Stimulated activated naive CD8-positive, alpha-beta T cell treated with anti-CD3 and anti-CD28 coated beads, Interleukin-15, Interleukin-2, amounts not matched to agents 100 U/mL and 50 U/mL, for 24 hours (primary cell): Measurements from ENCODE around the gene MYLK.
"Not testable (repeated sequence)": the region's sequence is repeated elsewhere in the genome, so short reads cannot be mapped to it uniquely, and the experiment has no call there.

Experiments used
- ATAC-seq: fragments of 150-1000 bp; cut with Tn5 transposase; one replicate; pipeline ENCODE4 v1.10.0; 2021
- DNase-seq: peaks from one replicate; pipeline ENCODE4 v3.0.0; 2021

The MYLK gene

GRCh38 chr3:123884203-123884831 lies at the start of gene MYLK:
Gene MYLK (minus strand): TSS chr3:123884332. CDS start chr3:123793841, 90,491 bp downstream.
- peak; percentile 89 for ATAC-seq
- peak; percentile 64 for DNase-seq

GRCh38 chr3:123930445-123930844 lies 46.3 kb upstream of the MYLK start:
- ATAC-seq (no peak), DNase-seq (no peak)

- DNase-seq = no peak
- no peak for ATAC-seq
These were observed 45.2 kb upstream of the MYLK start for GRCh38 chr3:123929325-123929724.

GRCh38 chr3:123926396-123926795 lies 42.3 kb upstream of the MYLK start:
- DNase-seq = no peak
- no peak for ATAC-seq

GRCh38 chr3:123920868-123921267 lies 36.7 kb upstream of the MYLK start:
- ATAC-seq (no peak), DNase-seq (no peak)

GRCh38 chr3:123920383-123920782 lies 36.3 kb upstream of the MYLK start:
- ATAC-seq (no peak), DNase-seq (no peak)

- DNase-seq = no peak
- ATAC-seq = no peak
These were observed 35.2 kb upstream of the MYLK start for GRCh38 chr3:123919353-123919752.

- DNase-seq (no peak), ATAC-seq (no peak)
These were observed 30.7 kb upstream of the MYLK start for GRCh38 chr3:123914829-123915228.

- DNase-seq = no peak
- no peak for ATAC-seq
These were observed 25.7 kb upstream of the MYLK start for GRCh38 chr3:123909785-123910184.

- DNase-seq (no peak), ATAC-seq (no peak)
These were observed 23.6 kb upstream of the MYLK start for GRCh38 chr3:123907720-123908119.

GRCh38 chr3:123899300-123899865 lies 15.3 kb upstream of the MYLK start:
- DNase-seq (no peak), ATAC-seq (no peak)

- DNase-seq (no peak), ATAC-seq (no peak)
These were observed 8.9 kb upstream of the MYLK start for GRCh38 chr3:123893012-123893411.

GRCh38 chr3:123892195-123892594 lies 8.1 kb upstream of the MYLK start:
- DNase-seq (no peak), ATAC-seq (no peak)

- ATAC-seq, DNase-seq: not testable (repeated sequence)
These were observed 6.9 kb upstream of the MYLK start for GRCh38 chr3:123890991-123891390.

GRCh38 chr3:123890162-123890561 lies 6.0 kb upstream of the MYLK start:
- not testable (repeated sequence) for ATAC-seq, DNase-seq

GRCh38 chr3:123884993-123885392 lies 861 bp upstream of the MYLK start:
- DNase-seq = no peak
- ATAC-seq = no peak

- no peak for ATAC-seq
- no peak for DNase-seq
These were observed 380 bp downstream of the MYLK start for GRCh38 chr3:123883701-123884202.

- no peak for ATAC-seq
These were observed 1.0 kb downstream of the MYLK start for GRCh38 chr3:123883111-123883510.

GRCh38 chr3:123881771-123882170 lies 2.4 kb downstream of the MYLK start:
- DNase-seq = no peak
- ATAC-seq = no peak

More at GRCh38 chr3:123883111-123883510, 1.0 kb downstream of the MYLK start:
- DNase-seq = no peak

GRCh38 chr3:123880998-123881561 lies 3.1 kb downstream of the MYLK start:
- DNase-seq = no peak
- no peak for ATAC-seq

- DNase-seq = no peak
These were observed 5.3 kb downstream of the MYLK start for GRCh38 chr3:123878807-123879206.

GRCh38 chr3:123877965-123878364 lies 6.2 kb downstream of the MYLK start:
- ATAC-seq (peak; percentile 23), DNase-seq (no peak)

More at GRCh38 chr3:123878807-123879206, 5.3 kb downstream of the MYLK start:
- ATAC-seq = no peak

GRCh38 chr3:123877466-123877865 lies 6.7 kb downstream of the MYLK start:
- ATAC-seq = no peak
- no peak for DNase-seq

- no peak for ATAC-seq
- no peak for DNase-seq
These were observed 7.3 kb downstream of the MYLK start for GRCh38 chr3:123876858-123877257.
